DOHH2 (cell line): ENCODE results near the gene TIMP1.

Experiments
- H3F3A ChIP-seq: fragments of 200-600 bp; sonication (generic), shearing (Covaris generic); 2 replicates; pipeline ENCODE4 v1.6.0; 2016; ENCODE audit warnings: antibody characterized with exemption, mild to moderate bottlenecking; ENCODE audit not compliant: control insufficient read depth, insufficient read depth
- H3K27ac ChIP-seq: fragments of 200-600 bp; sonication (generic); 2 replicates; pipeline ENCODE4 v1.5.1; 2014; ENCODE audit warnings: low read depth, mild to moderate bottlenecking, low read length, moderate library complexity
- H3K27me3 ChIP-seq: fragments of 200-600 bp; sonication (generic); 2 replicates; pipeline ENCODE4 v1.6.1; 2014; ENCODE audit warnings: mild to moderate bottlenecking, low read length, mixed read lengths; ENCODE audit not compliant: control insufficient read depth
- H3K36me3 ChIP-seq: fragments of 200-600 bp; sonication (generic); 2 replicates; pipeline ENCODE4 v1.6.1; 2014; ENCODE audit warnings: mild to moderate bottlenecking, low read length, moderate library complexity, mixed read lengths; ENCODE audit not compliant: control insufficient read depth
- H3K4me1 ChIP-seq: fragments of 200-600 bp; sonication (generic); 2 replicates; pipeline ENCODE4 v1.6.1; 2014; ENCODE audit warnings: mild to moderate bottlenecking, low read length, mixed read lengths; ENCODE audit not compliant: control insufficient read depth
- H3K4me2 ChIP-seq: fragments of 200-600 bp; sonication (generic); 2 replicates; pipeline ENCODE4 v1.6.0; 2014; ENCODE audit warnings: mild to moderate bottlenecking, low read length, moderate library complexity
- H3K4me3 ChIP-seq: fragments of 200-600 bp; sonication (generic); 2 replicates; pipeline ENCODE4 v1.5.1; 2014; ENCODE audit warnings: mild to moderate bottlenecking, low read length, mixed read lengths
- H3K79me2 ChIP-seq: fragments of 200-600 bp; sonication (generic); 2 replicates; pipeline ENCODE4 v1.6.1; 2014; ENCODE audit warnings: mild to moderate bottlenecking, low read length, mixed read lengths; ENCODE audit not compliant: control insufficient read depth
- H3K9me2 ChIP-seq: fragments of 200-600 bp; sonication (generic); replicated peaks from 2 replicates; pipeline ENCODE4 v1.6.1; 2014; ENCODE audit warnings: mild to moderate bottlenecking, low read length, mixed read lengths; ENCODE audit not compliant: control insufficient read depth
- H3K9me3 ChIP-seq: fragments of 200-600 bp; sonication (generic); 2 replicates; pipeline ENCODE4 v1.6.1; 2014; ENCODE audit warnings: antibody characterized with exemption, low read length, mixed read lengths; ENCODE audit not compliant: control insufficient read depth, insufficient read depth
- H4K20me1 ChIP-seq: fragments of 200-600 bp; sonication (generic); 2 replicates; pipeline ENCODE4 v1.6.0; 2014; ENCODE audit warnings: low read depth, mild to moderate bottlenecking, antibody characterized with exemption, low read length, moderate library complexity; ENCODE audit not compliant: control insufficient read depth, insufficient read depth
- EZH2phosphoT487 ChIP-seq: fragments of 200-600 bp; sonication (generic); IDR thresholded peaks from 2 replicates; pipeline ENCODE4 v1.6.1; 2017; ENCODE audit warnings: borderline replicate concordance, mild to moderate bottlenecking, antibody characterized with exemption, low read length, moderate library complexity, mixed read lengths
- TF ChIP-seq, protein P1 (sequence below): fragments of 200-600 bp; sonication (generic); IDR thresholded peaks from one replicate; pipeline ENCODE4 v1.5.1; 2014; ENCODE audit warnings: antibody characterized with exemption, mild to moderate bottlenecking, low read depth, low read length; ENCODE audit not compliant: poor library complexity, severe bottlenecking

The TIMP1 gene

DNA sequence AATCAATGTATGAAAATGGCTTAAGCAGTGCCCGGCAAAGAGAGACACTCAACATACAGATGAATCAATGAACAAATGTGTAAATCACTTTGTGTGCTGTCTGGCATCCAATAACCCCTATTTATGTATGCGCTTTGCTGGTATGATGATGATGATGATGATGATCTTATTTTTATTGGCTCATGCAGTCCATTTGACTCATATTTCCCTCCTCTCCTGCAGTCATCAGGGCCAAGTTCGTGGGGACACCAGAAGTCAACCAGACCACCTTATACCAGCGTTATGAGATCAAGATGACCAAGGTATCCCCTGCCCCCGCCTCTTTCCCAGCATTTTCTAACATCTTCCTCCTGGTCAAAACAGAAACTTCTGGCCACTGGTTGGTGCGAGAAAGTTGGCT lies 2.5 kb downstream of the TIMP1 start:
- no peaks in the 10 kb centered on the region for H3K4me1 ChIP-seq
- no peaks in the 10 kb centered on the region for H3K9me2 ChIP-seq
- no peaks in the 10 kb centered on the region for H3K36me3 ChIP-seq
- peaks cover 4% of the 10 kb centered on the region; the same call in 1 of the 2 replicates for H3K27me3 ChIP-seq
- H4K20me1 ChIP-seq = no peaks in the 10 kb centered on the region
- TF ChIP-seq EZH2phosphoT487 = no peak
- H3F3A ChIP-seq = no peaks in the 10 kb centered on the region
- no peak overlapping the region for H3K27ac ChIP-seq
- H3K9me3 ChIP-seq = no peaks in the 10 kb centered on the region
- H3K4me2 ChIP-seq = no peak overlapping the region
- no peak overlapping the region for H3K4me3 ChIP-seq
- H3K79me2 ChIP-seq = no peaks in the 10 kb centered on the region

DNA sequence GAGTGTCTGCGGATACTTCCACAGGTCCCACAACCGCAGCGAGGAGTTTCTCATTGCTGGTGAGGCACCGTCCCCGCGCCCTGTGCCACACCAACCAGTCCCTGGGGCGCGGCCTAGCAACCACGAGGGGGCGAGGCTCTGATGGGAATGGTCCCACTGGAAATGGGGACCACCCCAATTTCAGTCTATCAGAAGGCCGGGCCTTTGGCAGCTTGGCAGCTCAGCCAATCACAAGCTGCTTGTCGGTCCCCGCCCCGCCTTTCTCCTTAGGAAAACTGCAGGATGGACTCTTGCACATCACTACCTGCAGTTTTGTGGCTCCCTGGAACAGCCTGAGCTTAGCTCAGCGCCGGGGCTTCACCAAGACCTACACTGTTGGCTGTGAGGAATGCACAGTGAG lies 3.0 kb downstream of the TIMP1 start:
- Histone ChIP-seq H3K79me2 (no peaks in the 10 kb centered on the region), H4K20me1 (no peaks in the 10 kb centered on the region), H3K27me3 (peaks cover 4% of the 10 kb centered on the region; the same call in 1 of the 2 replicates), H3K9me3 (no peaks in the 10 kb centered on the region), H3K4me2 (no peak overlapping the region), H3K27ac (no peak overlapping the region), H3K36me3 (no peaks in the 10 kb centered on the region), H3K4me1 (no peaks in the 10 kb centered on the region), H3F3A (no peaks in the 10 kb centered on the region), H3K4me3 (no peak overlapping the region), H3K9me2 (no peaks in the 10 kb centered on the region)
- TF ChIP-seq, protein P1, sequence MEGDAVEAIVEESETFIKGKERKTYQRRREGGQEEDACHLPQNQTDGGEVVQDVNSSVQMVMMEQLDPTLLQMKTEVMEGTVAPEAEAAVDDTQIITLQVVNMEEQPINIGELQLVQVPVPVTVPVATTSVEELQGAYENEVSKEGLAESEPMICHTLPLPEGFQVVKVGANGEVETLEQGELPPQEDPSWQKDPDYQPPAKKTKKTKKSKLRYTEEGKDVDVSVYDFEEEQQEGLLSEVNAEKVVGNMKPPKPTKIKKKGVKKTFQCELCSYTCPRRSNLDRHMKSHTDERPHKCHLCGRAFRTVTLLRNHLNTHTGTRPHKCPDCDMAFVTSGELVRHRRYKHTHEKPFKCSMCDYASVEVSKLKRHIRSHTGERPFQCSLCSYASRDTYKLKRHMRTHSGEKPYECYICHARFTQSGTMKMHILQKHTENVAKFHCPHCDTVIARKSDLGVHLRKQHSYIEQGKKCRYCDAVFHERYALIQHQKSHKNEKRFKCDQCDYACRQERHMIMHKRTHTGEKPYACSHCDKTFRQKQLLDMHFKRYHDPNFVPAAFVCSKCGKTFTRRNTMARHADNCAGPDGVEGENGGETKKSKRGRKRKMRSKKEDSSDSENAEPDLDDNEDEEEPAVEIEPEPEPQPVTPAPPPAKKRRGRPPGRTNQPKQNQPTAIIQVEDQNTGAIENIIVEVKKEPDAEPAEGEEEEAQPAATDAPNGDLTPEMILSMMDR = no peak
- TF ChIP-seq EZH2phosphoT487 = no peak

DNA sequence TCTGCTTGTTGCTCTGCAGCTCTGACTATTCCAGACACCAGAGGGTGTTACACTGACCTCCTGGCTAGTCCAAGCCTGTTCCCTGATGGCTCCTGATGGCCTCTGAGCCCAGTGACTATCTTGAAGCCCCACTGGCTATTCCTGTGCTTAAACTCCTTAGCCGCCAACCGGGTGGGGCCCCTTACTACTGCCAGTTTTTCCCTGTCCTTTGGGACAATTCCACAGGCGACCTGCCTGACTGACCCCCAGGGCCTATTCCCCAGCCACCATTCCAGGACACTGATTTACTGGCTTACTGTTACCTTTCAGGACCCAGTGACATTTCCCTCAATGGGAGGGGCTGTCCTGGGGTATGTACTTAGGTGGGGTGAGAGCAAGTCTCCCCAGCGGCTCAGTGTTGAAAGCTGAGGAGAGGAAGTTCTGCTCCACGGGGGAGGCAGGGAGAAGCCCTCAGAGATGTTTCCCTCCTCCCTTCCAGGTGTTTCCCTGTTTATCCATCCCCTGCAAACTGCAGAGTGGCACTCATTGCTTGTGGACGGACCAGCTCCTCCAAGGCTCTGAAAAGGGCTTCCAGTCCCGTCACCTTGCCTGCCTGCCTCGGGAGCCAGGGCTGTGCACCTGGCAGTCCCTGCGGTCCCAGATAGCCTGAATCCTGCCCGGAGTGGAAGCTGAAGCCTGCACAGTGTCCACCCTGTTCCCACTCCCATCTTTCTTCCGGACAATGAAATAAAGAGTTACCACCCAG lies 4.0 kb downstream of the TIMP1 start:
- Histone ChIP-seq H3K27ac (no peak overlapping the region), H3K27me3 (peaks cover 3% of the 10 kb centered on the region; the same call in 1 of the 2 replicates), H4K20me1 (no peaks in the 10 kb centered on the region), H3K4me2 (no peak overlapping the region), H3K79me2 (no peaks in the 10 kb centered on the region), H3K4me1 (no peaks in the 10 kb centered on the region), H3F3A (no peaks in the 10 kb centered on the region), H3K9me3 (no peaks in the 10 kb centered on the region), H3K4me3 (no peak overlapping the region), H3K36me3 (no peaks in the 10 kb centered on the region), H3K9me2 (no peaks in the 10 kb centered on the region)
- TF ChIP-seq EZH2phosphoT487 = no peak
- TF ChIP-seq, protein P1 = no peak

DNA sequence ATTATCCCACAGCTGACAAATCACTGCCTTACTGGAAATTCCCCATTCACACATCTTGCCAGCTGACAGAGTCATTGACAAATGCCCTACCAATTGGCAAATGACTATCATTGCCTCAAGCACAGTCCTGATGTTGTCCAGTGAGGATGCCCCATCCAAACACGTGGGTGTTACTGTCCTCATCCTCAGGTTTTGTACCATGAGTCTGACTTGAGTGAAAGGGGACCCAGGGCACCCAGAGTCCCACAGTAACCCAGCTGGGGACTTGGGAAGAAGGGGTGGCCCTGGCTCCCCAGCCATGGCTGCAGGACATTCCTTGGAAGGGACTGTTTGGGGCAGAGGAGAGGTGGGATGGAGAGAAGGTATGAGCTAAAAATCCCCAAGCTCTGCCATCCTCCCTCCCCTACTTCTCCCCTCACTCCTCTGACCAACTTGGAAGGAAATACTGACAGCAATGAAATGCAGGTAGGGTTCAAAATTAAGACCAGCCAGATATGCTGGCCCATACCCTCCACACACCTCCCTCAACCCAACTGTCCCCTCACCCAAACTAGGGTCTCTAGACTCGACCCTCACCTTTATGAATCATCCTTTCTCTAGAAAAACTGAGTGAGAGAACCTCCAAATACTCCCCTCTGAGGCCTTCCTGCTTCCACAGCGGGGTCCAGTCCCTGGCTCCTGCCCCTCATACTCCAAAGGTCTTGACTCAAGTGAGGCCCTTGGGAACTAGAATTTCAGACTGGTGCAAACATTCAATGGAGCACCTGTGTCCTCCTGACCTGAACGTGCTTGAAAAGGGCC lies 5.1 kb downstream of the TIMP1 start:
- Histone ChIP-seq H3K9me2 (no peaks in the 10 kb centered on the region), H3K4me2 (no peak overlapping the region), H3F3A (no peaks in the 10 kb centered on the region), H3K4me3 (no peak overlapping the region), H4K20me1 (no peaks in the 10 kb centered on the region), H3K27me3 (no peaks in the 10 kb centered on the region), H3K9me3 (no peaks in the 10 kb centered on the region), H3K27ac (no peak overlapping the region), H3K4me1 (no peaks in the 10 kb centered on the region), H3K79me2 (no peaks in the 10 kb centered on the region), H3K36me3 (no peaks in the 10 kb centered on the region)
- TF ChIP-seq EZH2phosphoT487 = no peak
- TF ChIP-seq, protein P1 = no peak
